A673 (cell line): ENCODE measurements around the gene LRRC27. TPM values are rescaled to one million over a fixed set of nuclear protein-coding genes. Genes with fewer than 3 reads are reported as not detected.

Source experiments
- BruUV-seq: library from RNA; stranded (reverse); fragments of 400-500 nt; replicated peaks from 2 replicates; lab custom pipeline; 2021; lab: Mats Ljungman, UMichigan
- CTCF ChIA-PET: fragments of 300-600 bp; sonication (Branson Sonifier 250); formaldehyde crosslinking; loops from one replicate; lab custom pipeline; 2022; ENCODE audit warnings: antibody characterized with exemption; lab: Charles Lee
- POLR2A ChIA-PET: fragments of 300-600 bp; sonication (Branson Sonifier 250); formaldehyde crosslinking; loops from one replicate; lab custom pipeline; 2022; ENCODE audit warnings: antibody characterized with exemption; ENCODE audit not compliant: low non-redundant PET; lab: Charles Lee
- DNase-seq: peaks from one replicate; pipeline ENCODE4 v3.0.0-alpha.2; 2015; ENCODE audit warnings: low spot score
- H3K27ac ChIP-seq: fragments of 200-600 bp; sonication (generic); 2 replicates; pipeline ENCODE4 v1.5.1; 2016; ENCODE audit warnings: mixed run types, low read depth, mild to moderate bottlenecking, mixed read lengths, antibody characterized with exemption, low read length; ENCODE audit not compliant: poor library complexity, severe bottlenecking
- H3K27me3 ChIP-seq: fragments of 200-600 bp; sonication (generic); replicated peaks from 2 replicates; pipeline ENCODE4 v1.6.1; 2017; ENCODE audit warnings: mixed run types, low read depth, mild to moderate bottlenecking, mixed read lengths, antibody characterized with exemption, low read length; ENCODE audit not compliant: insufficient read depth, poor library complexity
- H3K36me3 ChIP-seq: fragments of 200-600 bp; sonication (generic); 2 replicates; pipeline ENCODE4 v1.6.1; 2016; ENCODE audit warnings: mixed run types, mild to moderate bottlenecking, mixed read lengths, antibody characterized with exemption, low read length; ENCODE audit not compliant: insufficient read depth, poor library complexity, severe bottlenecking
- H3K4me1 ChIP-seq: fragments of 200-600 bp; sonication (generic); 2 replicates; pipeline ENCODE4 v1.6.1; 2017; ENCODE audit warnings: mixed run types, mild to moderate bottlenecking, mixed read lengths, antibody characterized with exemption, low read length; ENCODE audit not compliant: insufficient read depth, poor library complexity, severe bottlenecking
- H3K4me3 ChIP-seq: fragments of 200-600 bp; sonication (generic); 2 replicates; pipeline ENCODE4 v1.5.1; 2016; ENCODE audit warnings: low read depth, mixed run types, mild to moderate bottlenecking, mixed read lengths, low read length; ENCODE audit not compliant: poor library complexity, severe bottlenecking
- H3K9me3 ChIP-seq: fragments of 200-600 bp; sonication (generic); 2 replicates; pipeline ENCODE4 v1.6.1; 2016; ENCODE audit warnings: mixed run types, low read depth, mild to moderate bottlenecking, mixed read lengths, antibody characterized with exemption, low read length; ENCODE audit not compliant: poor library complexity, severe bottlenecking
- EZH2 ChIP-seq: fragments of 200-600 bp; sonication (generic); IDR thresholded peaks from 2 replicates; pipeline ENCODE4 v1.6.1; 2017; ENCODE audit warnings: borderline replicate concordance, low read depth, mild to moderate bottlenecking, mixed read lengths, antibody characterized with exemption, low read length; ENCODE audit not compliant: poor library complexity, severe bottlenecking
- intact Hi-C: fragments of 100-400 bp; cut with micrococcal nuclease; formaldehyde crosslinking; loops from one replicate; pipeline ENCODE4 v1.10.0; 2022; ENCODE audit not compliant: unreplicated experiment
- total RNA-seq: library from RNA; stranded (reverse); gene quantifications from 2 replicates; pipeline ENCODE4 v1.2.3, GENCODE V29; 2021
- TF ChIP-seq, protein P1 (sequence below): fragments of 300-800, 200-600 bp; sonication (generic); conservative IDR thresholded peaks from 2 replicates; pipeline ENCODE4 v1.5.1; 2017; ENCODE audit warnings: low read depth, mild to moderate bottlenecking, antibody characterized with exemption, low read length, moderate library complexity, mixed read lengths

LRRC27 gene
- total RNA-seq, 1 experiment from 2014 or later = 11.5 TPM

DNA sequence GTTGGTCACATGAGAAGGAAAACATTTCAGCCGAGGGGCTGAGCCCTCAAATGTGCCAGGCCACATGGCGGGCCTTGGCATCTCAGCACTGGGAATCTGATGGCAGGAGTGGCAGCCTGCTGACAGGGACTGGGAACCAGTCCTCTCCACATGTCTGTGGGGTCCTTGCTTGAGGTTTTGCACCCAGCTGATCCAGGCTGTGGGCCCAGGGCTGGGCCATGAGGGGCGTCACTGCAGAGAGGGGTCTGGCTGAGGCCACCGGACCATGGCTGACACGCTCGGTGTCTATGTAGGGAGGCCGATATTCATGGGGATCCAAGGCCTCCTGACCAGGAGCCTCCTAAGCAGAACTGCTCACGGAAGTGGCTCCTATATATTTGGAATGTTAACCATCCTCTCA is 34.0 kb downstream of the LRRC27 start:
- ChIA-PET POLR2A (no interaction called here), CTCF (no interaction called here)
- Histone ChIP-seq H3K27ac (no peak overlapping the region), H3K4me1 (no peaks in the 10 kb centered on the region), H3K9me3 (no peaks in the 10 kb centered on the region), H3K27me3 (no peaks in the 10 kb centered on the region), H3K4me3 (no peak overlapping the region), H3K36me3 (no peaks in the 10 kb centered on the region)
- intact Hi-C loops = no loop called here
- DNase-seq = no peak
- no TSS peak for BruUV-seq
- TF ChIP-seq EZH2 = no peak
- TF ChIP-seq, protein P1, sequence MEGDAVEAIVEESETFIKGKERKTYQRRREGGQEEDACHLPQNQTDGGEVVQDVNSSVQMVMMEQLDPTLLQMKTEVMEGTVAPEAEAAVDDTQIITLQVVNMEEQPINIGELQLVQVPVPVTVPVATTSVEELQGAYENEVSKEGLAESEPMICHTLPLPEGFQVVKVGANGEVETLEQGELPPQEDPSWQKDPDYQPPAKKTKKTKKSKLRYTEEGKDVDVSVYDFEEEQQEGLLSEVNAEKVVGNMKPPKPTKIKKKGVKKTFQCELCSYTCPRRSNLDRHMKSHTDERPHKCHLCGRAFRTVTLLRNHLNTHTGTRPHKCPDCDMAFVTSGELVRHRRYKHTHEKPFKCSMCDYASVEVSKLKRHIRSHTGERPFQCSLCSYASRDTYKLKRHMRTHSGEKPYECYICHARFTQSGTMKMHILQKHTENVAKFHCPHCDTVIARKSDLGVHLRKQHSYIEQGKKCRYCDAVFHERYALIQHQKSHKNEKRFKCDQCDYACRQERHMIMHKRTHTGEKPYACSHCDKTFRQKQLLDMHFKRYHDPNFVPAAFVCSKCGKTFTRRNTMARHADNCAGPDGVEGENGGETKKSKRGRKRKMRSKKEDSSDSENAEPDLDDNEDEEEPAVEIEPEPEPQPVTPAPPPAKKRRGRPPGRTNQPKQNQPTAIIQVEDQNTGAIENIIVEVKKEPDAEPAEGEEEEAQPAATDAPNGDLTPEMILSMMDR = no peak

DNA sequence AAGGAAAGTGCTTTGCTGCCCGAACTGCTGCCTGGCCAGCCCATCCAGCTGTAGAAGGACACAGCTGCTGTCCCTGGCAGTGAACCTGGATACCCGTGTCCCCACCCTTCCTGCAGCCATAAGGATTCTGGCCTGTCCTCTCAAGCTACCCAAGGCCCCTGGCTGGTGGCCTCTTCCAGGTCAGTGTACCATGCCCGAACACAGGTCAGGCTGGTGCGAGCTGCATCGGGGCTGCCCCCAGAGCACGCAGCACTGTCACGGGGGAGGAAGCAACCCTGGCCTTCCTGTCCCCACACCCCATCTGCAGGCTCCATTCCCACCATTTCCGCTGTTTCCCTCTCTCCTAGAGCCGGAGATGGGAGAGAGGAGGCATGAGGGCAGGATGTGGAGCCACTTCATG is 34.5 kb downstream of the LRRC27 start:
- Histone ChIP-seq H3K27me3 (no peaks in the 10 kb centered on the region), H3K9me3 (no peaks in the 10 kb centered on the region), H3K27ac (no peak overlapping the region), H3K4me3 (no peak overlapping the region), H3K36me3 (no peaks in the 10 kb centered on the region), H3K4me1 (no peaks in the 10 kb centered on the region)
- CTCF ChIA-PET = no interaction called here
- intact Hi-C loops = no loop called here
- no peak for DNase-seq
- POLR2A ChIA-PET = no interaction called here
- no TSS peak for BruUV-seq
- TF ChIP-seq, protein P1 = no peak
- no peak for TF ChIP-seq EZH2

DNA sequence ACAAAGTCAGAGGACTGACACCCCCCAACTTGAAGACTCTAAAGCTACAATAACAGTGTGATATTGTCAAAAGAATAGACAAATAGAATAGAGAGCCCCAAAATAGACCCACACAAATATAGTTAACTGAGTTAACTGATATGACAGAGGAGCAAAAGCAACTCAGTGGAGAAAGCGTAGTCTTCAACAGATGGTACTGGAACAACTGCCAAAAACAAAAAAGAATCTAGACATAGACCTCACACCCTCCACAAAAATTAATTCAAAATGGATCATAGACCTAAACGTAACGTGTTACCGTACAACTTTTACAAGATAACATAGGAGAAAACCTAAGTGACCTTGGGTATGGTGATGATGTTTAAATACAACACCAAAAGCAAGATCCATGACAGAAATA is 36.4 kb downstream of the LRRC27 start:
- Histone ChIP-seq H3K27ac (no peak overlapping the region), H3K36me3 (no peaks in the 10 kb centered on the region), H3K4me3 (no peak overlapping the region), H3K9me3 (no peaks in the 10 kb centered on the region), H3K27me3 (no peaks in the 10 kb centered on the region), H3K4me1 (no peaks in the 10 kb centered on the region)
- POLR2A ChIA-PET = no interaction called here
- CTCF ChIA-PET = no interaction called here
- no peak for DNase-seq
- BruUV-seq = no TSS peak
- intact Hi-C loops = no loop called here
- no peak for TF ChIP-seq EZH2
- TF ChIP-seq, protein P1 = no peak
